Kidney (tissue), 14 donors: ENCODE results near the gene RAB6B. TPM values are rescaled to one million over a fixed set of nuclear protein-coding genes. Genes with fewer than 3 reads are reported as not detected.

Experiments used
- DNase-seq, 5 donors: peaks; one replicate each; pipeline ENCODE4 v3.0.0-alpha.2; 2013 to 2020
- FAIRE-seq: peaks from 2 replicates; lab custom pipeline; 2012; peaks lifted over from hg19 to GRCh38; lab: Jason Lieb, UNC
- H3K27ac ChIP-seq, 2 donors: one replicate each; pipeline ENCODE4 v1.7.0; 2013; ENCODE audit warnings: low read depth in 2 of 2, low read length in 2 of 2, inconsistent platforms in 1 of 2
- H3K27me3 ChIP-seq: one replicate; pipeline ENCODE4 v1.7.1; 2013; ENCODE audit warnings: low read length, inconsistent platforms; ENCODE audit not compliant: control insufficient read depth, insufficient read depth
- H3K36me3 ChIP-seq, 3 donors: one replicate each; pipeline versions ENCODE4 v1.7.0 to v1.7.1; 2013; ENCODE audit warnings: low read length in 3 of 3, control low read depth in 1 of 3, inconsistent platforms in 1 of 3; ENCODE audit not compliant: insufficient read depth in 3 of 3, control insufficient read depth in 2 of 3
- H3K4me1 ChIP-seq, 3 donors: one replicate each; pipeline versions ENCODE4 v1.7.0 to v1.7.1; 2013; ENCODE audit warnings: low read length in 3 of 3, inconsistent platforms in 1 of 3, low read depth in 1 of 3; ENCODE audit not compliant: control insufficient read depth in 2 of 3, insufficient read depth in 2 of 3
- H3K4me3 ChIP-seq, 3 donors: one replicate each; pipeline versions ENCODE4 v1.7.0 to v1.8.1; 2013; ENCODE audit warnings: low read length in 3 of 3, control low read depth in 1 of 3, inconsistent platforms in 1 of 3
- H3K9ac ChIP-seq, 3 donors: one replicate each; pipeline versions ENCODE4 v1.7.0 to v1.7.1; 2013; ENCODE audit warnings: low read length in 3 of 3, control low read depth in 1 of 3, inconsistent platforms in 1 of 3
- H3K9me3 ChIP-seq, 3 donors: one replicate each; pipeline versions ENCODE4 v1.7.0 to v1.7.1; 2013; ENCODE audit warnings: low read length in 3 of 3, control low read depth in 1 of 3, inconsistent platforms in 1 of 3; ENCODE audit not compliant: control insufficient read depth in 2 of 3, insufficient read depth in 1 of 3
- intact Hi-C: fragments of 100-400 bp; cut with DNase I; formaldehyde crosslinking; loops from one replicate; pipeline ENCODE4 v1.11.1; 2022
- polyA plus RNA-seq: library from polyadenylated mRNA; stranded (reverse); fragments of 350-450 nt; fragmentation: Illumina TruSeq; extraction: RNeasy Lipid Tissue Mini Kit (QIAGEN cat#74804); gene quantifications from one replicate; pipeline ENCODE4 v1.2.3, GENCODE V29; 2014; ENCODE audit warnings: low read depth, low replicate concordance; ENCODE audit not compliant: insufficient read depth
- total RNA-seq: library from RNA; stranded (reverse); fragmentation: NEBNext Ultra II Directional; extraction: Animal tissue kit (Norgen Biotek cat#: 25700); gene quantifications from one replicate; pipeline ENCODE4 v1.2.1, GENCODE V29; 2021
- TF ChIP-seq, protein P1 (sequence below): IDR thresholded peaks from 3 replicates; pipeline ENCODE4 v1.5.1; 2012; ENCODE audit warnings: mild to moderate bottlenecking, moderate library complexity, borderline replicate concordance; ENCODE audit not compliant: insufficient read depth; ENCODE audit errors: extremely low read depth
- donor health status: control.
- donor health status: control.
- donor health status: control.
- donor health status: control.
- donor health status: control.
- donor health status: DM: yes; HTN: yes; CAD: no.
- donor health status: Normal renal cell carcinoma (clear cell type).

RAB6B gene
- total and polyA plus RNA-seq, 2 donors from 2014 or later = 6.6 to 17.7 TPM

GRCh38 chr3:133926736-133927539, 31.3 kb upstream of the RAB6B start:
- H3K9ac ChIP-seq = peak overlapping the region in 1 of 3 donors; percentile 1
- intact Hi-C loops = no loop called here
- no peak for FAIRE-seq

DNA sequence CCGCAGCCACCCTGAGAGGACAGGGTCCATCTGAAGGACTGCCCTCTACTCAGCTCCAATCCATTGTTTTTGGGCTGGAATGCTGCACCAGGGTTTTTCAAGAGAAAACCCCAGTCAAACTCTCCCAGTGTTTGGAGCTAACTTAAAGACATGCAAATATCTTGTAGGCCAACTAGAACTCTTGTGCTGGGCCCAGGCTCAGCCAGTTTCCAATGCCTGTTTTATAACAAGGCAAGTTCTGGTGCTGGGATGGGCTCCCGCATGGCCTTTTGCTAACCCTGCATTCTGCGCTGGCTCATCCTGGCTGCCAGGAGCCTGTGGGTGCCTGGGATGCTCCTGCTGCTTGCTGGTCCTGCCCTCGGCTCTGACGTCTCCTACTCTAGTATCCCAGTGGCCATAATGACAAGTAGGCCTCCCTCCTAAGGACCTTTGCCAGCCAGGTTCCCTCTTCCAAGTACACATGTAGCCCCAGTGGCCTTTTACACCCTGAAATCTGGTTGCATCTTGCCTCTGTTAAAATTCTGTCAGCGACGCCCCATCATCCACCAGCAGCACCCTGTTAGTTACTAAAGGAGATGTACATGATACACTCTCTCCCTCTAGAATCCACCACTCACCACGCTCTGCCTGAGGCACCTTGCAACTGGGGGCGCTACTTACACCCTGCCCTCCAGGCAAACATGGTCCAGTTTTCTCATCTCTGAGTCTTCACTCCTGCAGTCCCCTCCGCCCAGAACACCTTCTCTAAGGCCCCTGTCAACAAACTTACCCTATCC, 30.5 kb upstream of the RAB6B start:
- intact Hi-C loops = no loop called here
- no peak overlapping the region for H3K4me3 ChIP-seq
- TF ChIP-seq, protein P1, sequence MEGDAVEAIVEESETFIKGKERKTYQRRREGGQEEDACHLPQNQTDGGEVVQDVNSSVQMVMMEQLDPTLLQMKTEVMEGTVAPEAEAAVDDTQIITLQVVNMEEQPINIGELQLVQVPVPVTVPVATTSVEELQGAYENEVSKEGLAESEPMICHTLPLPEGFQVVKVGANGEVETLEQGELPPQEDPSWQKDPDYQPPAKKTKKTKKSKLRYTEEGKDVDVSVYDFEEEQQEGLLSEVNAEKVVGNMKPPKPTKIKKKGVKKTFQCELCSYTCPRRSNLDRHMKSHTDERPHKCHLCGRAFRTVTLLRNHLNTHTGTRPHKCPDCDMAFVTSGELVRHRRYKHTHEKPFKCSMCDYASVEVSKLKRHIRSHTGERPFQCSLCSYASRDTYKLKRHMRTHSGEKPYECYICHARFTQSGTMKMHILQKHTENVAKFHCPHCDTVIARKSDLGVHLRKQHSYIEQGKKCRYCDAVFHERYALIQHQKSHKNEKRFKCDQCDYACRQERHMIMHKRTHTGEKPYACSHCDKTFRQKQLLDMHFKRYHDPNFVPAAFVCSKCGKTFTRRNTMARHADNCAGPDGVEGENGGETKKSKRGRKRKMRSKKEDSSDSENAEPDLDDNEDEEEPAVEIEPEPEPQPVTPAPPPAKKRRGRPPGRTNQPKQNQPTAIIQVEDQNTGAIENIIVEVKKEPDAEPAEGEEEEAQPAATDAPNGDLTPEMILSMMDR = no peak
- peaks cover 0 to 3% (median 3%) of the 10 kb centered on the region in 3 donors for H3K4me1 ChIP-seq
- no peak overlapping the region for H3K9ac ChIP-seq
- FAIRE-seq = no peak
- no peak overlapping the region for H3K27ac ChIP-seq
- no peaks in the 10 kb centered on the region for H3K36me3 ChIP-seq
- H3K9me3 ChIP-seq = no peaks in the 10 kb centered on the region
- peak in 1 of 5 donors; percentile 4 for DNase-seq
- no peaks in the 10 kb centered on the region for H3K27me3 ChIP-seq

More at GRCh38 chr3:133926736-133927539, 31.3 kb upstream of the RAB6B start:
- TF ChIP-seq, protein P1 = no peak
- H3K4me1 ChIP-seq = peaks cover 0 to 3% (median 3%) of the 10 kb centered on the region in 3 donors
- no peaks in the 10 kb centered on the region for H3K27me3 ChIP-seq
- no peak overlapping the region for H3K27ac ChIP-seq
- H3K4me3 ChIP-seq = peak overlapping the region; percentile 3 to 62 (median 26)
- H3K36me3 ChIP-seq = no peaks in the 10 kb centered on the region
- DNase-seq = peak in 2 of 5 donors; percentile 25 to 49
- H3K9me3 ChIP-seq = no peaks in the 10 kb centered on the region

- Histone ChIP-seq H3K9me3 (no peaks in the 10 kb centered on the region), H3K27ac (no peak overlapping the region), H3K9ac (no peak overlapping the region), H3K4me1 (peaks cover 0 to 3% (median 3%) of the 10 kb centered on the region in 3 donors), H3K36me3 (no peaks in the 10 kb centered on the region), H3K27me3 (no peaks in the 10 kb centered on the region), H3K4me3 (no peak overlapping the region)
- intact Hi-C loops = no loop called here
- TF ChIP-seq, protein P1 = no peak
- DNase-seq = no peak
- peak; percentile 27 for FAIRE-seq
Observed at GRCh38 chr3:133924041-133924440, 28.4 kb upstream of the RAB6B start.
